ENCODE measurements around the gene COL2A1.

GRCh38 chr12:47938594-47938993, 65.7 kb downstream of the COL2A1 start:
- no peak for TF ChIP-seq MYBL2 (IDR thresholded peaks at IDR 0.05; ENCODE audit: low read depth)
- TF ChIP-seq MYBL2 (CRISPR knock-in tag; IDR thresholded peaks at IDR 0.05; ENCODE audit: borderline replicate concordance): no peak
- no peak for TF ChIP-seq SMC3 (conservative IDR thresholded peaks at IDR 0.05; ENCODE audit: insufficient read depth, low read depth, low read length)
- no peak for TF ChIP-seq MLX (CRISPR knock-in tag; conservative IDR thresholded peaks at IDR 0.05)
- no peak for TF ChIP-seq TAF1 (IDR thresholded peaks at IDR 0.05; ENCODE audit: control insufficient read depth, extremely low read depth, insufficient read depth, low read length, severe bottlenecking)
- no peak for TF ChIP-seq BHLHE40 (IDR thresholded peaks at IDR 0.05; ENCODE audit: low read length)
